Measurements from ENCODE around the gene TUNAR. TPM values are rescaled to one million over a fixed set of nuclear protein-coding genes. Genes with fewer than 3 reads are reported as not detected.

The TUNAR gene
- total and polyA plus RNA-seq, 2 experiments from 2014 or later = 23.1 to 56.2 TPM

- TF ChIP-seq CTCF (conservative IDR thresholded peaks at IDR 0.05; ENCODE audit: low read depth in 2 of 2) (no peak), ZNF331 (CRISPR knock-in tag; IDR thresholded peaks at IDR 0.05; ENCODE audit: low read depth) (no peak), CREB1 (CRISPR knock-in tag; IDR thresholded peaks at IDR 0.05; ENCODE audit: low read depth) (no peak), EZH2 (IDR thresholded peaks at IDR 0.05; ENCODE audit: low read depth, unreplicated experiment) (no peak), POLR2AphosphoS5 (IDR thresholded peaks at IDR 0.05; ENCODE audit: low read depth) (no peak), ZNF114 (CRISPR knock-in tag; IDR thresholded peaks at IDR 0.05) (no peak), EZH2phosphoT487 (IDR thresholded peaks at IDR 0.05; ENCODE audit: unreplicated experiment) (no peak), STAT1 (IDR thresholded peaks at IDR 0.05; ENCODE audit: unreplicated experiment) (no peak), JUNB (IDR thresholded peaks at IDR 0.05; ENCODE audit: unreplicated experiment) (no peak), NANOG (IDR thresholded peaks at IDR 0.05; ENCODE audit: borderline replicate concordance) (no peak)
- TF ChIP-seq, protein P1, sequence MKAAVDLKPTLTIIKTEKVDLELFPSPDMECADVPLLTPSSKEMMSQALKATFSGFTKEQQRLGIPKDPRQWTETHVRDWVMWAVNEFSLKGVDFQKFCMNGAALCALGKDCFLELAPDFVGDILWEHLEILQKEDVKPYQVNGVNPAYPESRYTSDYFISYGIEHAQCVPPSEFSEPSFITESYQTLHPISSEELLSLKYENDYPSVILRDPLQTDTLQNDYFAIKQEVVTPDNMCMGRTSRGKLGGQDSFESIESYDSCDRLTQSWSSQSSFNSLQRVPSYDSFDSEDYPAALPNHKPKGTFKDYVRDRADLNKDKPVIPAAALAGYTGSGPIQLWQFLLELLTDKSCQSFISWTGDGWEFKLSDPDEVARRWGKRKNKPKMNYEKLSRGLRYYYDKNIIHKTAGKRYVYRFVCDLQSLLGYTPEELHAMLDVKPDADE (IDR thresholded peaks at IDR 0.05) = no peak
These were observed 41.4 kb upstream of the TUNAR start (continued) for GRCh38 chr14:95835121-95835730.

DNA sequence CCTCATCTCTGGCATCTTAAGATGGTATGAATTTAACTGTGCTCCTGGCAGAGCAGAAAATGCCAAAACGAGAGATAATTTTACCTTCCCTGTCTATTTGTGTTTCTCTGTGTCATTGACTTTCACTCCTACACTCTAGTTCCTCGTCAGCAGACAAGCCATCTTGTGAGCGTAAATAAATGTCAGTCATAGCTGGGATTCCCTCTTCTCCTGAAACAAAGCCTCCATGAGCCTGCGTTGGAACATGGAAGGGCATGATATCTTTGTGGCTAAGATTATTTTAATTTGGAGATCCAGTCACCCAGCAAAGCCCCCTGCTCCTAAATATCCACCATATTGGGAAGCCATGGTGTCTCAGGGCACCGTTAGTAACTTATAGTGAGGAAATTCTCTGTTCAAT is 37.8 kb upstream of the TUNAR start:
- H3K36me3 ChIP-seq (ENCODE audit: insufficient read depth) = no peaks in the 10 kb centered on the region
- H3K36me3 Mint-ChIP-seq (ENCODE audit: low read depth) = no peaks in the 10 kb centered on the region
- no peak for ATAC-seq
- no peak for TF ChIP-seq EZH2 (IDR thresholded peaks at IDR 0.05; ENCODE audit: low read depth, unreplicated experiment)
- TF ChIP-seq EZH2phosphoT487 (IDR thresholded peaks at IDR 0.05; ENCODE audit: unreplicated experiment) = no peak
- no peak for TF ChIP-seq ZNF331 (CRISPR knock-in tag; IDR thresholded peaks at IDR 0.05; ENCODE audit: low read depth)
- no peak for TF ChIP-seq CREB1 (CRISPR knock-in tag; IDR thresholded peaks at IDR 0.05; ENCODE audit: low read depth)
- no peak for TF ChIP-seq ZNF462 (CRISPR knock-in tag; IDR thresholded peaks at IDR 0.05)
- TF ChIP-seq NANOG (IDR thresholded peaks at IDR 0.05; ENCODE audit: borderline replicate concordance) = no peak
- TF ChIP-seq CTCF (conservative IDR thresholded peaks at IDR 0.05; ENCODE audit: low read depth in 2 of 2) = no peak

More for the DNA sequence above, 37.8 kb upstream of the TUNAR start:
- no peak overlapping the region for H3K4me3 Mint-ChIP-seq
- H3K27ac Mint-ChIP-seq = no peak overlapping the region; the same call in 1 of the 2 replicates
- no peak overlapping the region for H2AFZ ChIP-seq
- H3K9me3 Mint-ChIP-seq = no peaks in the 10 kb centered on the region; the same call in 2 of the 3 replicates
- no peak overlapping the region for H3K27ac ChIP-seq (ENCODE audit: low read depth)
- peaks cover 15% of the 10 kb centered on the region; the same call in 2 of the 3 replicates for H3K4me1 Mint-ChIP-seq
- no peak for DNase-seq (ENCODE audit: low spot score)
- H3K4me3 ChIP-seq = no peak overlapping the region
- H3K4me2 ChIP-seq = no peak overlapping the region
- H3K9me2 ChIP-seq (ENCODE audit: insufficient read depth) = peaks cover 14% of the 10 kb centered on the region
- H3K4me1 ChIP-seq (ENCODE audit: insufficient read depth) = no peaks in the 10 kb centered on the region
- H3F3A ChIP-seq (replicated peaks; ENCODE audit: low read depth) = no peaks in the 10 kb centered on the region
- H3K27me3 ChIP-seq (ENCODE audit: insufficient read depth) = no peaks in the 10 kb centered on the region
- no peaks in the 10 kb centered on the region for H3K79me2 ChIP-seq (replicated peaks; ENCODE audit: insufficient read depth)
- H3K27me3 Mint-ChIP-seq (ENCODE audit: insufficient read depth, low read depth, poor library complexity) = peaks cover 2% of the 10 kb centered on the region
- H4K20me1 ChIP-seq (replicated peaks; ENCODE audit: insufficient read depth) = no peaks in the 10 kb centered on the region
